Anterior cingulate cortex (tissue), 58 donors: ENCODE data around the gene ARHGAP12.
A peak's percentile ranks its signal among the peaks of the same experiment; 100 is the strongest.

Experiments
- DNase-seq, 58 donors: peaks; one replicate each; lab custom pipeline; 2025; lab: John Stamatoyannopoulos, UW

ARHGAP12 gene

DNA sequence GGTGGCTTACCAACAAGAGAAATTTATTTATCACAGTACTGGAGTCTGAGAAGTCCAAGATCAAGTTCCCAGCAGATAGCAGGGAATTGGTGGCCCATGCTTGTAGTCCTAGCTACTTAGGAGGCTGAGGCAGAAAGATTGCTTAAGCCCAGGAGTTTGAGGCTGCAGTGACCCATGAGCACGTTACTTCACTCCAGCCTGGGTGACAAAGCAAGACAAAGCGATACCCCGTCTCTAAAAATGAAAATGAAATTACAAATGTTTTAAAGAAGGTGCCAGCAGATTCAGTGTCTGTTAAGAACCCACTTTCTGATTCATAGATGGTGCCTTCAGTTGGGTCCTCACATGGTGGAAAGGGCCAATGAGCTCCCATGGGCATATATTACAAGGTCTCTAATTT lies 20.6 kb upstream of the ARHGAP12 start:
- DNase-seq: no peak

DNA sequence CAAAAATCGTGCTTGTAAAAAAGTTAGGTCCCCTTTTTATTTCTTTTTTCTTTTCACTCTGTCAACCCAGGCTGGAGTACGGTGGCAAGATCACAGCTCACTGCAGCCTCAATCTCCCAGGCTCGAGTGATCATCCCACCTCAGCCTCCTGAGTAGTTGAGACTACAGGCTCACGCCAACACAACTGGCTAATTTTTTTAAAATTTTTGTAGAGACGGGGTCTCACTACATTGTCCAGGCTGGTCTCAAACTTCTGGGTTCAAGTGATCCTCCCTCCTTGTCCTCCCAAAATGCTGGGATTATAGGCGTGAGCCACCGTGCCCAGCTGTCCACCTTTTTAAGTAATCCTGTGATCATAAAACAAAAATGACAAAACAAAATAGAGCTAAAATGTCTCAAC lies 19.4 kb upstream of the ARHGAP12 start:
- DNase-seq: no peak

DNA sequence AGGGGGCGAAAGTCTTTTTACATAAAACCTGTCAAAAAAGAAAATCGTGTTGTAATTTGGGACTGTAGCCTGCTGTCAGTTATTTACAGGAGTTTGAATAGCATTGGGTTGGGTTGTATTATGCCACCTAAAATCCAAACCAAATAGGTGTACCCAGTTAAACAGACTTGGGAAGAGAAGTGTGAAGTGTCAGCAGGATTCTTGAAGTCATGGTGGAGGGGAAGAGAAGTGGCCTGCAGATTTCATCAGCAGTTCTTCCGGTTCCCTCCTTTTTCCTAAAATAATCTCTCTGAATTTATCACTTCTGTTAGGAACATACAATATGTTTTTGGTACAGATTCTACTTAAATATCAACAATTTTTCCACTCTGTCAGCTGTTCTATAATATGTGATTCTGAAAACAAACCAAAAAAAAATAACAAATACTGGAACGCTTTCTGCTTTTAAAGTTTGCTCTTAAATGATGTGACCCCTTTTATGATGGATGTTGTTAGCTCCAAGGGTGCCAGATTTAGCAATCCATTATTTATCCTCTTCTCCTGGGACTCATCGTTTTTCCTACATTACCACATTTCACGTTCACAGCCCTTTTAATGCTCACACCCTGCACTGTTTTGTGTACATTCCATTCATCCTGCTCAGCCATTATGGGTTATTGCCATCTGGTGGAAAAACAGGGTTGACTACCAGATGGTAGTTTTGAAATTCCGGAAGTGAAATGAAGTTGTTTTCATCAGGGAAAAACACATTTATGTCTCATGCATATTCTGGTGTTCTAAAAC lies 18.7 kb upstream of the ARHGAP12 start:
- peak in 4 of 58 donors; percentile 4 to 43 (median 25) for DNase-seq

DNA sequence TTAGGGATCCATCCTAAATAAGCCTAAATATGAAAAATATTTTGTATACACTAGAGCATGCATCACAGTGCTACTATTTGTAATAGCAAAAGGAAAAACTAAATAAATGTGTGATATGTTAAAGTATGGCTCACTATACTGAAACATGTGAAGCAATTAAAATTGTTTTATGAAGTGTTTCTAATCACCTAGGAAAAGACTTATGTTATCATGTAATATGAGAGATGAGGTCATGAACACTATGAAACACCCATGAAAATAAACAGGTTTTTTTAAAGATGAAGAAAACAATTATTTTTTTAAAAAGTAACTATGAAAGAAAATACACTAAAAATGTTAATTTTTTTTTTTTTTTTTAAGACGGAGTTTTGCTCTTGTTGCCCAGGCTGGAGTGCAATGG lies 16.8 kb upstream of the ARHGAP12 start:
- no peak for DNase-seq

DNA sequence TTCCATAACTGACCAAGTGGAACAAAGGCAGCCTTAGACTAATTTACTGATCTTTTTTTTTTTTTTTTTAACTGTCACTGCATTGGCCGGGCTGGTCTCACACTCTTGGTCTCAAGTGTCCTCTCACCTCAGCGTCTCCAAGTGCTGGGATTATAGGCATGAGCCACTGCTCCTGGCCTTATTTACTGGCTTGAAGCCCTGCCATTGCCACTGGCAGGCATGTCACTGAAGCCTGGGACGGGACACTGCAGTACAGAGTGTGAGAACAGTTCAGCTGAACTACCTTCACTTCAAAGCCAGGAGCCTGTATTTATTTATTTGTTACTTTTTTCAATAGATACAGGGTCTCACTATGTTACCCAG lies 15.4 kb upstream of the ARHGAP12 start:
- no peak for DNase-seq

DNA sequence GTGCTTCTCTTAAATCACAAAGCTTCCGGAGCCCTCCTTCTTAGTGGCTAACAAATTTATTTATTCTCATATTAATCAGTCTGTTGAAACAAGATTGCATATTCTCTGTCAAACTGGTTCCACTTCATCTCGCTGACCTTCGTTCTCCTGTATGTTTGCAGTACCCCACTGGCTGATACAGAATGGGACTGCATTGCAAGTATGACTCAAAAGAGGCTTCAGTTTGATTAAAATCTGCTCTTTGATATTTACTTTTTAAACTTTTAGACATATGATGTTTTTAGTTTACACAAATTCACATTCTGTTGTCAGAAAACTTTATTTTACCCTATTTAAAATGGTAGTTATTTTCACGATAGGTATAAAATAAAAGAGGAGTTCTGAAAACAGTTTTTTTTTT lies 14.3 kb upstream of the ARHGAP12 start:
- no peak for DNase-seq

DNA sequence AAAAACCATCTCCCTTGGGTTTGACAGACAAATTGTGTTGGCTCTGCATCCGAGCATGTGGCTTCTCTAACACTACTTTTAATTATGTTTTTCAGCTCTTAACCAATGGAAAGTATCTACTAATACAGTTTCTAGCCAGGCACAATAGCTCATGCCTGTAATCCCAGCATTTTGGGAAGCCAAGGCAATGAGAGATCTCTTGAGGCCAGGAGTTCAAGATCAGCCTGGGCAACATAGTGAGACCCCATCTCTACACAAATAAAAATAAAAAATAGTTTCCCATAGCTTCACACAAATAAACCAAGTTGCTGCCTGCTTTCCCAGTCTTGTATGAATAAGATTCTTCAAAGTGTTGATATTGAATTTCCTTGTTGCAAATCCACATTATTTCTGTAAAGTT lies 13.8 kb upstream of the ARHGAP12 start:
- DNase-seq: no peak

DNA sequence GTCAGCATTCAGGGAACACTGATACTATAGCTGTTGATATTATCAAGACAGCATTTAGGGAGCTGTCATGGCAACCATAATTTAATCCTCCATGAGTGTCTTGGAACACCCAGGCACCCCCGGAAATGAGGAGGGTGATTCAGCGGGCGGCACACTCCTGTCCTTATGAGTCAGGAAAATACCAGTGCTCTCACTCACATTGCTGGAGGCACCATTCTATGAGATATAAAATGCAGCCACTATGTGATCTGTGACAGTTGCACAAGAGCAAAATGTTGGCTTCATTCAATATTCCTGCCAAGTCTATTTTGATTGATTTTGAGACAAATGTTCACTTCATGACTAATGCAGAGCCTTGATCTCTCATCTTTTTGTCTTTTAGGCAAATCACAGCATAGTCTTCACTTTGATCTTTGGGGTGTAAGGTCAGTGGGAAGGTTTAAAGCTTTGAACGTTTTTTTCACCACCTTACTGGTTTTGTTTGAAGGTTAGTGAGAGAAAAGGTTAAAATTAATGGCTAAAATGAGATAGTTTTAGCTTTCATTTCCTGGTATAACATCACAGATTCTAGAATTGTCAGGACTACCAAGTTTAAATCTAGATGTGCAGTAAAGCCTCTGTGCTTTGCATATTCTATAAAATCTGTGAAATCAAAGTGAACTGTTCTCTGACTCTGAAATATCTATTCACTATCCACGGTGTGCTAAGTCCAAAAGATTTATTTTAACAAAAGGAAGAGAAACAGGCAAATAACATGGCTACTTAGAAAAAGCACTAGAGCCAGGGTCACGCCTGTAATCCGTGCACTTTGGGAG lies 12.4 kb upstream of the ARHGAP12 start:
- peak in 2 of 58 donors; percentile 7 to 8 for DNase-seq

DNA sequence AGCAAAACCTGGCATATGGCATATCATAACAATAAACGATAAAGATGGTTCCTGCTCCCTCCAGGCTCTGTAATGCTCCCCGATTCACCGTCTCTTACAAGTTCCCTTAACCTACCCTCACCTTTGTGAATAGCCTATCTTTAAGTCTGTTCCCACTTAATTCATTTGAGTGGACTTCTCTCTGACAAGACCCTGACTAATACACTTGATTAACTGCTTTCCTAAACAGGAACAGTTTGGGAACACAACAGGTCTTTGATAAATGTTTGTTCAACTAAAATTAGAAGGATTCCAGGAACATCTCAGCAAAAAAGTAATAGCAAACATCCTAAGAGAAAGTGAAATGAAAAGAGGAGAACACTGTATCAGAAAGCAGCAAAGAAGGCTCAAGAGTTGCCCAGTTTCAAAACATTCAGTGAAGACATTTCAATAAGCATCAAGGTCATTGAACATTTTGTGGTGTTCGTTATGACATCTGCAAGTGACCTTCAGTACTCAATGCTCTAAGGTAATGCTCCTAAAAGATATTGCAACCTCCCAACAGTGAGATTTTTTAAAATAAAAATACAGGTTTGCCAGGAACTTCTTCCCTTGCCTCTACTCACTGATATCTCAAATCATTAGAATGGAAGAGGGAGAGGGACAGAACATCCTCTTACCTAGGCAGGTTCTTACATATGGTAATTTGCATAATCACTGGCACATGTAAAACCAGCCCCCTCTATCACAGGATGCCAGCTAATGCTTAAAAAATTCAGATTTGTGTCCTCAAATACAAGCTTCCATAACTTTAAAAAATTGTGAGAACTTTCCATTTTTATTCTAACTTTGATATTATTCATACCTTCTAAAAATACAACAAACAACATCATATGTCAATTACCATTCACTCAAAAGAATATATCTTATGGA lies 11.4 kb upstream of the ARHGAP12 start:
- no peak for DNase-seq

DNA sequence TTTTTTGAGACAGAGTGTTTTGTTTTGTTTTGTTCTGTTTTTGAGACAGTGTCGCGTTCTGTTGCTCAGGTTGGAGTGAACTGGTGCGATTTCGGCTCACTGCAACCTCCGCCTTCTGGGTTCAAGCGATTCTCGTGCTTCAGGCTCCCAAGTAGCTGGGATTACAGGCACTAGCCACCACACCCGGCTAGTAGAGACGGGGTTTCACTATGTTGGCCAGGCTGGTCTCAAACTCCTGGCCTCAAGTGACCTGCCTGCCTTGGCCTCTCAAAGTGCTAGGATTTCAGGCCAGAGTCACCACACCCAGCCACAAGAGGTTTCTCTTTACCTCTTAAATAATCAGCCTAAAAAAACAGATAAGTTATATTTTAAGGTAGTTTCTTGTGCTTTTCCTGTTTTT lies 8.7 kb upstream of the ARHGAP12 start:
- DNase-seq: no peak

DNA sequence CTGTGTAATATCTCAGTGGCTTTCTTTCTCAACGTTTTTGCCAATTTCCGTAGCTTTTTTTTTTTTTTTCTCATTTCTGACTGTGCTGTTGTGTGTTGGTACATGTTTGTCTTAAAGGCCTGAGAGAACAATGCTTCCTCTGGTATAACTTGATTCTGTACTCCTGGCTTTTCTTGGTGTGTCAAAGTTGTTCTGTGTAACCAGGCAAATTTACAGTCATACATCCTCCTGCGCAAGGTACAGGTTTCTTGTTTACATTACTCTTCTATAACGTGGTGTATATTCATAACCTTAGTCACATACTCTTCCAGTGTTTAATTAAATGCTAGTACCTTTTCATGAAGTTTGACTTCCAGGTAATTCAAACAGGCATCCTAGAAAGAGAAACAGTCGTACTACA lies 8.3 kb upstream of the ARHGAP12 start:
- no peak for DNase-seq

DNA sequence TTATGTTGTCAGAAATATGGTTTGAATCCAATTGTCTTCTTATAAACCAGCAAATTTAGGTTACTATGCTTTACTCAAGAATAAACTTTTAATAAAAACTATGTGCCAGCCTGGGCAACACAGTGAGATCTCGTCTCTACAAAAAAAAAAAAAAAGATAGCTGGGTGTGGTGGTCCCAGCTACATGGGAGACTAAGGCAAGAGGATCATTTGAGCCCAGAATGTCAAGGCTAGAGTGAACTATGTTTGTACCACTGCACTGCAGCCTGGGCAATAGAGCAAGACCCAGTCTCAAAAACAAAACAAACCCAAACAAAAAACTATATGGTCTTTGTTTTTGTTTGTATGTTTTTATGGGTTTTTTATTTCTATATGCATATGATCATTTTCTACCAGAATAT lies 7.5 kb upstream of the ARHGAP12 start:
- DNase-seq: no peak

DNA sequence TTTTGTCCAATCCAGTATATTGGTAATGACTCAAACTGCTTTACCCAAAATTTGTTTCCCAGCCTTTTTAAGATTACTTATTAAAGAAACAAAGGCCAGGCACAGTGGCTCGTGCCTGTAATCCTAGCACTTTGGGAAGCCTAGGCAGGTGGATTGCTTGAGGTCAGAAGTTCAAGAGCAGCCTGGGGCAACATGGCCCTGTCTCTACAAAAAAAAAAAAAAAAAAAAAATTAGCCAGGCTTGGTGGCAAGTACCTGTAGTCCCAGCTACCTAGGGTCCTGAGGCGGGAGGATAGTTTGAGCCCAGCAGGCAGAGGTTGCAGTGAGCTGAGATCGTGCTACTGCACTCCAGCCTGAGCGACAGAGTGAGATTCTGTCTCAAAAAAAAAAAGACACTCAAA lies 7.0 kb upstream of the ARHGAP12 start:
- DNase-seq: no peak

DNA sequence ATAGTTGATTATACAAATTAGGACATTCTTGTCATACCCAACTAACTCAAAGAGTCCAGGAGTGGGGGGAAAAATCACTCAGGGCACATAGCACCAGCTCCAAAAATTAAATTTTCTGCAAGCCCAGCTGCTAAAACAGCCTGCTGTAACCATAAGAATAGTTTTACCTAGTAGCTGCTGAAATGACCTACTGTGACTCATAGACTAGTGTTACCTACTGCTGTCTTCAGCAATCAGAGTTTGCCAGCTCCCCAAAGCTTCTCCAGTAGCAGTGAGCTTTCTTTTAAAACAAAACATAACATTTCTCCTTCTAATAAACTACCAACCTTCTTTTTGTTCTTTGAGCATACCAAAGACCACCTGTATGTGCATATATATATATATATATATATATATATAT lies 4.2 kb upstream of the ARHGAP12 start:
- no peak for DNase-seq

DNA sequence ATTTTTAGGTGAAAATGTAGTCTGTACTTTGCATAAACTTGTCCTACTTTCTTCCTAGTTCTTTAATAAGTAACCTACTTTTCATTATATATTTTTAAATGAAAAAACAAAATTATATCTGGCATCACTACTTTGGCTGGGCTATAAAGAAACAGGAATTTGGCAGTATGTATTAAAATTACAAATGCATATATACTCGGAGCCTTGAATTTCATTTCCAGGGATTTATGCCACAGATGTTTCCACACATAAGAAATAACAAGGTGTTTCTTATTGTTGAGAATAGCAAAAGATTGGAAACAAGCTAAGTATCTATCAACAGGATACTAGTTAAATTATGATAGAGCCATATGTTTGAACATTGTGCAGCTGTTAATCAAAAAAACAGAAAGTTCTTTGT lies 2.2 kb upstream of the ARHGAP12 start:
- no peak for DNase-seq

DNA sequence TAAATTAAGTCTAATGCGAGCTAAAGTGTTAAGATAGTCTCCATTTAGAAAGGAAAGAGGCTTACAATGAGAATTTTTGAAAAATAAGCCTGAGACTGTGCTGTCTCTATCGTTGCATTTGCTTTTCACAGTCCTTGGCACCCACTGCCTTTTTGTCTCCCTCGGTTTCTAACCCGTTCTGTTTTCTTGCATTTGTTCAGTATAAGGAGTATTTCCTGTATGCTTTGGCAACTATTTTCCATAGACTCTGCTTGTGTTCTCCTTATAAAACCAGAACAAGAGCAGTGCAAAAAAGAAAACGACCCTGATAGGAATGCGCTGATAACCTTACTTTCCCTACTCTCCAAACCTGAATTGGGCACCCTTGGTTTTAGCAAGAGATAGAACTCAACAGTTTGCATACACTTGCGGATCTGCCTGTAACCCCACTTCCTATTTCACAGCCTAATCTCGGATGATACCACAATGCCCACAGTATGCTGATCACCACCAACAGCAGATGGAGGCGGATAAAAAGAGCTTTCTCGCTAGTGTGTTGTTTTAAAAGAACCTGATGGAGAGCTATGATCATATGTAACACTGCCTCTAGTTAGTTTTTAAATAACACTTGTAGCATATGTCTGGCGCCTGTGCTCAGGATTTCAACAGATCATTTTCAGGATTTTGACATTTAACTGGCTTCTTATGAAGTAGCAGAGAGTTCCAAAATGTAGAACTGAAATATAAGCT lies 1.6 kb upstream of the ARHGAP12 start:
- DNase-seq: peak in 19 of 58 donors; percentile 3 to 52 (median 17)

DNA sequence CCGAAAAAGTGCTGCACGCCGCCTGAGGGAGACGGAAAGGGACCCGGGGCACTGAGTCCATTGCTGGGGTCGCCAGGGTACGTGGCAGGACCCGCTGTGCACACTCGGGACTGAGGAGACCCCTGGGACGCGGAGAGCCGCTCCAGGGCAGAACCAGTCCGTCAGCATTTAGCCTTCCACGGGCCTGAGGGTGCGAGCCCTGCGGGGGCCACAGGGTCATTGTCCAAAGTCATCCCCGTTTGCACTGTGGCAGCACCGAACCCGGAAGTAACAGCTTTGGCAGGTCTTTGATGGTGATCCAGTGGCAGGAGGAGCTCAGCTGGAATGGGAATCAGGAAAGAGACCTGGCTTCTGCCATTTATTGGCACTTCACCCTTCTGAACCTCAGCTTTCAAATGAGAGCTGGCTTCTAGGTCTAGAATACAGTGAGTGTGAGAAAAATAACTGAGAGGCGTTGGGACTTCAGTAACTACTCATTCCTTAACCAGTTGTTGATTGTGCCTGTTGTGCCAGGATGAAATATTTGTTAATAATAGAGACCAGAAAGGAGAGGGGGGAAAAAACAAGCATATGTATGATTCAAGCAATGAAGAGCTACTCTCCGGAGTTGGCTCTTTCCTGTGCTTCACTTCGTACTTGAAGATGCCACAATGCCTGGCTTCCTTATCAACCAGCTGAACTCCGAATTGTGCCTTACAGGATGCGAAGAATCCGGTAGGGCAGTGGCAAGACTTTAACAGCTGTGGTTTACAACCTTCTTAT lies 811 bp upstream of the ARHGAP12 start:
- DNase-seq: peak in 38 of 58 donors; percentile 14 to 76 (median 54)

DNA sequence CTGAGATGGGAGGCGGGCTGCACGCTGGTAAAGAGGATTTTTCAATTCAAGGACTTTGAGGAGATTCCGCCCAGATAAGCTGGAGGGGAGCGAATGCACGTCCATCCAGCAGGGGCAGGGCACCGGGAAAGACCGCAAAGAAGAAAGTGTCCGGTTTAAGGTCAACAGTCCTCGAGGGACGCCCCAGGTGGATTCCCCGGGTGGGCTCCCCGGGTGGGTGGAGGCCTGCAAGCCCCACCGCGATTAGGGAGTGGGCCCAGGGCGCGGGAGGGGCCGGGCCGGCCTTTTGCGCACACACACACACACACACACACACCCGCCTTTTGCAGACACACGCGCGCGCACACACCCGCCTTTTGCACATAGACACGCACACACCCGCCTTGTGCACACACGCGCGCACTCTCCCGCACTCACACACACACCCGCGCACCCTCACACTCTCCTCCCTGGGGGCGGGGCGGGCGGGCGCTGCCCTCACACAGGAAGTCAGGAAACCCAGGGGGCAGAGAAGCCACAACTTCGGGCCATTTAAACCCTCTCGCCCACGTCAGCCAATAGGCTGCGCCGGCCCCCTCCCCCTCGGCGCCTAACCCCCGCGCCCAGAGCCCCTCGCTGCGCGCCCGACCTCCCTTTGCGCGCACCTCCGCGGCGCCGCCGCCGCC lies 615 bp downstream of the ARHGAP12 start:
- peak in 41 of 58 donors; percentile 17 to 74 (median 55) for DNase-seq

DNA sequence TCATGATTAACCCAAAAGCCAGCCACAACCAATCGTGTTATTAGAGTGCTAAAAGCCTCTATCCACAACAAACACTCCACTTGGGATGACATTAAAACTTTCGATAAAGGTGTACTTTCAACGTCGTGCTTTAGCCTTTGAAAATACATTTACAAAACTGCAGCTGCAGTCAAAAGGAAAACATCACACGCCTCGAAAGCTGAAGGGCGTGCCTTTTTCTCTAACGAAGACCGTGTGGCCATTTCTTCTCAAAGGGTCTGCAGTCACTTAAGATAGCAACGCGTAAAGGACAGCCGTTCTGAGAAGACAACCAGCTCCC lies 1.1 kb downstream of the ARHGAP12 start:
- DNase-seq: peak in 2 of 58 donors; percentile 50 to 65
